ENCODE data around the gene CDH4.

- TF ChIP-seq SIN3A (IDR thresholded peaks at IDR 0.05; ENCODE audit: borderline replicate concordance, insufficient read depth, low read length) (no peak), POLR2AphosphoS5 (IDR thresholded peaks at IDR 0.05; ENCODE audit: low read depth, low read length) (0 out of 2 replicates have a peak, but pooled peaks have one; percentile 63)
Observed at GRCh38 chr20:61299104-61299503, 47.0 kb downstream of the CDH4 start.

Data from PFSK-1 (cell line).